GM10266 (cell line): Measurements from ENCODE around the gene TLE7.

Source experiments
- DNase-seq: peaks from one replicate; pipeline ENCODE4 v3.0.0; 2012; ENCODE audit errors: extremely low spot score
- CTCF ChIP-seq: IDR thresholded peaks from 2 replicates; pipeline ENCODE4 v1.5.1; 2012; ENCODE audit warnings: mild to moderate bottlenecking, low read depth; ENCODE audit not compliant: control insufficient read depth, insufficient read depth; ENCODE audit errors: missing control alignments

The TLE7 gene

DNA sequence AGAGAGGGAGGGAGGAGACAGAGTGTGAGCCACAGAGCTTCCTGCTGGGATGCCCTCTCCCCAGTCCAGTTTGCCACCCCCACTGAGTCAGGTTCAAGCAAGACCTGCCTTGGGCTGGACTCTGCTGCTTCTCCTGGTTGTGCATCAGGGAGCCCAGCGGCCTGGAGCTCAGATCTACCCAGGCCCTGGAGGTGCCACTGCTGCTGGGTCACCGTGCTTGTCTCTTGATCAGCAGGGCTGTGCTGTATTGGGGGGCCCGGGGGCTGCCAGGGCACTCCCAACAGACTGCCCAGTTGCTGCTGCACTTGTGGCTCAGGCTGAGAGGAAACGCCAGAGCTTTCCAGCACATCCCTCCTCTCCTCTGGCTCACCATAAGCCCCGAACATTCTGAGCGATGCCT lies 8.9 kb downstream of the TLE7 start:
- DNase-seq, result no peak
- TF ChIP-seq CTCF, result no peak

GRCh38 chr16:71431991-71432390 lies 9.9 kb downstream of the TLE7 start:
- no peak for TF ChIP-seq CTCF
- DNase-seq, result no peak

DNA sequence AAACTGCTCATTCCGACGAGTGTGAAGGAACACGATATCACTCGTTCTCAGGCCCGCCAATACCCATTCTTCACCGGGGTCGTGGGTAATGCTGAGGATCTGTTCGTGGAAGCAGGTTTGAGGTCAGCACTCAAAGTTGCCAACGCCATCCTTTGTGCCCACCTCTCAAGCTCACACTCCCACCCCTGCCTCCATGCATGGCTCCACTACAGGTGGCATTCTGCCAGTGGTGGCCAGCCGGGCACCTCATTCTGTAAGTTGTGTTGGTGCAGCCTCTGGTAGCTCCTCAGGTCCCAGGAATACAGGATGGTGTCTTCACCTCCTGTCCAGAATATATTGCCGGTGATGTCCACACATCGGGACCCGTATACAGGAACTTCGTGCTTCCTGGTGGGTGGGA lies 10.7 kb downstream of the TLE7 start:
- no peak for DNase-seq
- TF ChIP-seq CTCF, result no peak

DNA sequence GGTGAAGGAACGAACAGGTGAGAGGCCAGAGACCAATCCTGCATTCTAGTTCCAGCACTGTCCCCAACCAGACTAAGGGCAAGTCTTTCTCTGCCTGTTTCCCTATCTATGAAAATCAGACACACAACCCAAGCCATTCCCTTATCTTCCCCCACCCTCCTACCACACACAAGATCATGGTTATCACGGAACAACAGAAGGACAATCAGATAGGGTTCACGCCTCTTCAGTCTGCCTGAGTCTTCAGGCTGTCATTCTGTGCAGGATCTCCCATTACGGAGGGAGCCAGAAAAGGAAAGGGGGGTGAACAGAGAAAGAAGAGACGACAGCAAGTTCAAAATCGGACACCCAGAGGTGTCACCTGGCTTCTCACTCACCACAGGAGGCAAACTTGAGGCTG lies 11.1 kb downstream of the TLE7 start:
- DNase-seq, result no peak
- no peak for TF ChIP-seq CTCF

DNA sequence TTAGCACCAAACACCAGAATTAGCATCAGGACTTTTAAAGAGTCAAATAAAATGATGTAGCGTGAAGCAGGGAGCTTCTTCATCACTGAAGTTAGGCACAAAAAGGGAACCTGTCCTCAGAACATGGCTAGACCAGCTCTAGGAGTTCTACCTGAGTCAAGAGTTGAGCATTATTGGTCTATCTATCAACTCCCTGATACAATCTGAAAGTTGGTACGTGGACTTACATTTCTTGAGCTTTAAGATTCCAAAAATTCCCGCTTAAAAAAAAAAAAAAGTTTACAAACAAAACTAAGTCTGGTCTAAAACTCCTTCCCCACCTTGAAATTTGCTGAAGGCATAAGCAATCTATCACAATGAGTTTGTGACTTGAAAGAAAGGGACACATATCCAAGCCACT lies 12.3 kb downstream of the TLE7 start:
- TF ChIP-seq CTCF, result no peak
- no peak for DNase-seq

DNA sequence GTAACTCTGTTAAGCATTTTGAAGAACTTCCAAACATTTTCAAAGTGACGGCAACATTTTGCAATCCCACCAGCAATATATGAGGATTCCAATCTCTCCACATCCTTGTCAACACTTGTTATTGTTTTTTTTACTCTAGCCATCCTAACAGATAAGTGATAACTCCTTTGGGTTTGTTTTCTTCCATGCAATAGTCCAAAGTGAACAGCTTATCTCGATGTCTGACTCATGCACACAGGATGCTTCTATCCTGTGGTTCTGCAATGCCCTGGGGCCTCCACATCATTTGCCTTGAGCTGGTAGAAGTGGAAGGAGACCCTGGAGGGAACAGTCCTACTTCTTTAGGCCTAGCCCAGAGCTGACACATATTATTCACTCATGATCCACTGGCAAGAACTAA lies 13.0 kb downstream of the TLE7 start:
- no peak for DNase-seq
- no peak for TF ChIP-seq CTCF

DNA sequence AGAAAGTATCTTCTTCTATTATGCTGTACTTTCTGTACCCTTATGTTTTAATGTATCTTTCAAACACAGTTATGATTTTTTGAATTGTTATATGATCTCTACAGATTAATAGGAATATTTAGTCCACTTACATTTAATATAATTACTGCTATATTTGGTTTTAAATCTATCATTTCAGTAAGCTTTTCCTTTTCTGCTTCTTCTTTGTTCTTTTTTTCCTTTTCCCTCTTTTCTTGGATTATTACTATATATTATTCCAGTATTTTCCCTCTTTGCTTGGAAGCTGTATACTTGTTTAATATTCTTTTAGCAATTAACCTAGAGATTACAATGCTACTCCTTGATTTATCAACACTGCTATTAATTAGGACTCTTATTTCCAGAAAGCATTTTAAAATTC lies 13.5 kb downstream of the TLE7 start:
- no peak for TF ChIP-seq CTCF
- DNase-seq, result no peak
